Activated CD4-positive, alpha-beta T cell treated with anti-CD3 and anti-CD28 coated beads for 4 hours (primary cell): ENCODE data around the gene CBX2.

ENCODE experiments used
- DNase-seq, 2 donors: peaks; one replicate each; pipeline ENCODE4 v3.0.0-alpha.2; 2020

The CBX2 gene

GRCh38 chr17:79777894-79778503, at the start of gene CBX2:
Gene CBX2, plus strand, starts transcription at chr17:79778148. Its CDS starts 88 bp downstream, at chr17:79778236.
- DNase-seq, result peak; percentile 74 to 78

GRCh38 chr17:79728169-79728907, 49.6 kb upstream of the CBX2 start:
- DNase-seq, result peak; percentile 76 to 81

DNA sequence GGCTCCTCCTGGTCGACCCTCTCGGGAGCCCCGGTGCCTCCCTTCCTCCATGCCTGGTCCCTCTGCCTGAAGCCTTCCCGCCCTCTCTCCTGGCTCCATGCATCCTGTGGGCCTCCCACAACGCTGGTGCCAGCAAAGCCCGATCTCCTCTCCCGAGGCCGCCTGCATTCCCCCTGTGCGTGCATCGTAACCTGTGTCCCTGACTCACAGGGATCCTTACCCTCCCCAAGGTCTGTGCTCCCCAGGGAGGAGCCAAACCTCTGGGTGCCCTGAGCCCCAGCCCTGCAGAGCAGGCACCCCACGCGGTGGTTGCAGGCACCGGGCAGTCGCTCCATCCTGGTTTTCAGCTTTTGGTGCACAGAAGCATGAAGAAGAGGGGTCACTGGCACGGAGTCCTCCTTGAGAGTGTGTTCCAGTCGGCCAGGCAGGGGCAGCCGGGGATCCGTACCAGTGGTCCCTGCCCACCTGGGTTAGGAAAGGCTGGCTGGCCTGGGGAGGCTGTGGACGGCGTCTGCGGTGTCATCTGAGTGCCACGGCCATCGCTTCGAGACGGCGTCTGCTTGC, 49.0 kb upstream of the CBX2 start:
- DNase-seq, result no peak

DNA sequence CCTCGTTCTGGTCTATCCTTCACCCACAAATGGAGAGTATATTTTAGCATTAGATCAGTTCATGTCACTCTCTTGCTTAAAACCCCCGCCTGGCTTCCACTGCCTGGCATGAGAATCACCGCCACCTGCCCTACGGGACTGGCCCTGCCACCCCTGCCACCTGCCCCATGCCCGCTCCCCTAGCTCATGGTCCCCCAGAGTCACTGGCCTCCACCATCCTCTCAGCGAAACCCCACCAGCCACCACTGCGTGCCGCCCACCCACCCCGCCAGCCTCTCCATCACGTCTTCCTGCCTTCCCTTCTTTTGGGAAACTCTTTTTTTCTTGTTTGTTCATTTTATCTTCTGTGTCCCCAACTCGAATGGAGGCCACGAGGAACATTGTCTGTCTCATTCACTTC, 48.2 kb upstream of the CBX2 start:
- no peak for DNase-seq

DNA sequence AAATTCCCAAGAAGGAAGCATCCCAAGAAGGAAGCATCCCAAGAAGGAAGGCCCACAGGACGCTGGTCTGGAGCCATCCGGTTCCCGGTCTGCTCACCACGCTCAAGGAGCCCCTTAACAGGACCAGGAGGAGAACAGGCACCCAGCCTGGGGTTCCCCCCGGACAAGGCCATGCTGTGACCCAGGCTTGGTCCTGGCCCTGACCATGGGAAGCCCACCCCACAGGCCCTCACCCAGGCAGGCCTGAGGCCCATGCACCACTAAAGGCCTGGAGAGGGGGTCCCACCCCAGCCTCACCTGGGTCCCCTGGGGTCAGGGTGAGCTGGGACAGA, 47.5 kb upstream of the CBX2 start:
- DNase-seq, result no peak

DNA sequence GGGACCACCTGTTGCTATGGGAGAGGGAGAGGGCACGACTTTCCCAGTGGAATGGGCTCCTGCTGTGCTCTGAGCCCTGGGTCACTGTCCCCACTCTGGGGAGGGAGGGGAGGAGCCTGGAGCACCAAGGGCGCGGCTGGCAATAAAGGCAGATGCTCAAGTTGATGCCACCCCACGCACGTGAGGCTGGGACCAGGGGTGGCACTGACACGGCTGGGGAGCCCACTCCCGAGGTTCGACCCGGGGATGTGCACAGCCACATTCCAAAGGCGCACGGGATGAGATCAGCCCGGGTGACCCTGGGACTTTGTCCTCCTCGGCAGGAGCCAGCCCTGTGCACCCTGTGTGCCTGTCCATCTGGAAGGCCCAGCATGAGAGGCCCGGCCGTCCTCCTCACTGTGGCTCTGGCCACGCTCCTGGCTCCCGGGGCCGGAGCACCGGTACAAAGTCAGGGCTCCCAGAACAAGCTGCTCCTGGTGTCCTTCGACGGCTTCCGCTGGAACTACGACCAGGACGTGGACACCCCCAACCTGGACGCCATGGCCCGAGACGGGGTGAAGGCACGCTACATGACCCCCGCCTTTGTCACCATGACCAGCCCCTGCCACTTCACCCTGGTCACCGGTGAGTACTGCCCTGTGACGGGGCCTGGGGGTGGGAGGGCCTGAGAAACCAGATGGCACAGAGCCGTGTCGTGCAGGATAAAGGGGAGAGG, 47.0 kb upstream of the CBX2 start, which contains the start of gene ENPP7:
ENPP7 (plus strand) TSS at position 175 of the 715 bp plus-strand sequence; CDS start at position 372, 197 bp downstream.
- no peak for DNase-seq

- DNase-seq, result no peak
Measured at GRCh38 chr17:79732254-79732653, 45.7 kb upstream of the CBX2 start.

DNA sequence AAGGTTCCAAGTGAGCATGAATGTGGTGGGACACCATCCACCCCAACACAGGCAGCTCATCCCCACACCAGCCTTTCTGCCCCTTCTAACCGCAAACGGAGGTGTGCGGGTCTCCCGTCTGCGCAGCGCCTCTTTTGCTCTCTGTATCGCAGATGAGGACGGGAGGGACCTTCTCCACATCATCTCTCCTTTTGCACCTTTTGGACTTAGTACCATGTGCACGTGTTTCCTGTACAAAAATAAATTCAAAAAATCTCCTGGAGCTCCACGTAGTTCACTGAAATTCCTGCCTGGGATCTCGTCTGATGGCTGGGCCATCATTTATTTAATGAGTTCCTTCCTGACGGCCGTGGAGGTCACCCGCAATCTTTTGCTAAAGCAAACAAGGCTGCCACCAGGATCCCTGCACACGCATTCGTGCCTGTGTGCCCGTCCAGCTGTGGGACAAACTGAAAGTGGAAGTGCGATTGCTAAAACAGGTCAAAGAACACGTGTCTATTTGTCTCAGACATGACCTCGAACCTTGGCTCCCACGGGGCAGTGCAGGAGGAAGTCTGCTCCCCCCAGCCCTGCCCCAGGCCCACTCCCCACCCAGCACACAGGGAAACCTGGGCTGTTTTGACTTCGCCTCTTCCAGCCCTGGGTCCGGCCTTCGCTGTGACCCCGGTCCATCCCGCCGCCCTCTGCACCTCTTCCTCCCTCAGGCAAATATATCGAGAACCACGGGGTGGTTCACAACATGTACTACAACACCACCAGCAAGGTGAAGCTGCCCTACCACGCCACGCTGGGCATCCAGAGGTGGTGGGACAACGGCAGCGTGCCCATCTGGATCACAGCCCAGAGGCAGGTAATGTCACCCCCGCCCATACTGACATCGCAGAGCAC, 44.9 kb upstream of the CBX2 start:
- no peak for DNase-seq

DNA sequence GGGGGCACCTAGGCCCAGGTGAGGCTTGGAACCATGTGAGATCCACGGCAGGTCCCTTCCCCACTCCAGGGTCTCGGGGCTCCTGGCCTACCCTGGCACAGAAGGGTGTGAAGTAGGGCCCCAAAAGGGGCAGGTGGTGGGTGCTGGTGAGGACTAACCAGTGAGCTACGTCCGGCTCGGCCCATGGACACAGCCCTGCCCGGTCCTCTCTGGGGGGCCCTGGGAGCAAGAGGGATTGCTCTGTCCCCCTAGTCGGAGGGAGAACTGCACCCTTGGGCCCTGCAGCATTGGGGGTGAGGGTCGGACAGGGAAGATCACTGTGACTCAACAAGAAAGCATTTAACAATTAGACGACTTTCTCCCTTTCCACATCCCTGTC, 44.3 kb upstream of the CBX2 start:
- no peak for DNase-seq

GRCh38 chr17:79735096-79735495, 42.9 kb upstream of the CBX2 start:
- no peak for DNase-seq

DNA sequence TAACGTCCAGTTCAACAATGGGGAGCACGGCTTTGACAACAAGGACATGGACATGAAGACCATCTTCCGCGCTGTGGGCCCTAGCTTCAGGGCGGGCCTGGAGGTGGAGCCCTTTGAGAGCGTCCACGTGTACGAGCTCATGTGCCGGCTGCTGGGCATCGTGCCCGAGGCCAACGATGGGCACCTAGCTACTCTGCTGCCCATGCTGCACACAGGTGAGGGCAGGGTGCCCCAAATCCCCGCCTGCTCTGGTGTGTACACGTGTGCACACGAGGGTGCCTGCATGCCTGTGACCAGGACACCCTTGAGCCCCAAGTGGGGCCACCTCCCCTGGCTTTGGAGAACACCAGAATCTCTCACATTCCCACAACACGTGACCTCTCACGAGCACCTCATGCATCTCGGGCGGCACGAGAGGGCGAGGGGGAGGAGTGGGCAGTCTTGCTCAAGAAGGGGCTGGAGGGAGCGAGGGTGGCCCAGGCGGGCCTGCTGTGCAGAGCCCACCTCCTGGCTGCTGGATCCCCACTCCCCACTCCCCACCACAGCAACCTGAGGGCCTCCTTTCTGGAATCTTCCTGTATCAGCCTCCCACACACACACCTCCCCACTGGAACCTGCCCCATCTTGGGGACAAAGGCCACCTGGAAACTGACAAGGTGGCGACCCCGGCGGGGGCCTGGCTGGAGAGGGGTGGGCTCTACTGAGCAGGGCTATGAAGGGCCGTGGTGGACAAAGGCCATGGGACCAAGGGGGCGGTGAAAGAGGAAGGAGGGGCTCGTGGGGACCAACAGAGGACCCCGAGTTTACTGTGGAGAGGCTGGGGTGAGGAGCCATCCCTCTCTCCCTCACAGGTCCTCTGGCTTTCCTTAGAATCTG, 40.7 kb upstream of the CBX2 start:
- no peak for DNase-seq

DNA sequence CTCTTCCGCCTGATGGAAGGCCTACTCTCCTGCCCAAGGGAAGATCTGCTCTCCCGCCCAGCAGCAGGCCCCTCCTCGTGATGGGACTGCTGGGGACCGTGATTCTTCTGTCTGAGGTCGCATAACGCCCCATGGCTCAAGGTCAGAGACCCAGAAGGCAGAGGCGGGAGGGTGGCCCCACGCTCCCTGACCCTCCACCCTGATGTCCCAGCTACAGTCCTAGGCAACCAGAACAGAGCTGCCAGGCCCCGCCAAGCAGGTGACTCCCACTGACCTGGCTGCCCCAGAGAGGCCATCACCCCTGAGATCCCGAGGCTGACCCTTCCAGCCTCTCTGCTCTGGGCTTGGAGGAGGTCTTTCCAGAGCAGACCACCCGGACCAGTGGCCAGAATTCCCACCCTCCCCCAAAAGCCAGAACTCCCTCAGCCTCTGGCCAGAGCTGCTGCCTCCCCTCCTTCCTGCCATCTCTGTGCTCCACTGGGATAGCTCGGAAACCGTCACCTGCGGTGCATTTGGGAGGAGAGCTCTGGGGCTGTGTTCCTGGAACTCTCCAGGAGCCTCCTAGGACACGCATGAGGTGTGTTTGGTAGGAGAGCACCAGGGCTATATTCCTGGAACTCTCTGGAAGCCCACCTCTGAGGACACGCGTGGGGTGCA, 39.9 kb upstream of the CBX2 start:
- no peak for DNase-seq

GRCh38 chr17:79738643-79739042, 39.3 kb upstream of the CBX2 start:
- no peak for DNase-seq

- DNase-seq, result no peak
Measured at GRCh38 chr17:79739148-79740062, 38.5 kb upstream of the CBX2 start.

GRCh38 chr17:79740413-79740812, 37.5 kb upstream of the CBX2 start:
- no peak for DNase-seq

DNA sequence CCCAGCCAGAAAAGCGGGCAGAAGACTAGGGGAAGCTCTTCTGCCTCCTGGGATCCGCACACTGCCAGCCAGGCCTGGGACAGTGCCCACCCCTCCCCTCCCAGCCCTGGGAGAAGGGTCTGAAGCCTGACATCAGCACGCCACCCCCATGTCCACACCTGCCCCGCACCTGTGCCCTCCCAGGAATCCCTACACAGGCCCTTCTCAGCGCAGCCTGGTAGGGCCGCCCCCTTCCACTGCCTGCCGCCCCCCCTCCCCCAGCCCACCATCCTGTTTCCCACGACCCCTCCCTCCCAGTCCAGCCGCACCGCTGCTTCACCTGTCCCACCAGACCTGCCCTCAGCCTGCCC, 36.6 kb upstream of the CBX2 start:
- DNase-seq, result no peak

DNA sequence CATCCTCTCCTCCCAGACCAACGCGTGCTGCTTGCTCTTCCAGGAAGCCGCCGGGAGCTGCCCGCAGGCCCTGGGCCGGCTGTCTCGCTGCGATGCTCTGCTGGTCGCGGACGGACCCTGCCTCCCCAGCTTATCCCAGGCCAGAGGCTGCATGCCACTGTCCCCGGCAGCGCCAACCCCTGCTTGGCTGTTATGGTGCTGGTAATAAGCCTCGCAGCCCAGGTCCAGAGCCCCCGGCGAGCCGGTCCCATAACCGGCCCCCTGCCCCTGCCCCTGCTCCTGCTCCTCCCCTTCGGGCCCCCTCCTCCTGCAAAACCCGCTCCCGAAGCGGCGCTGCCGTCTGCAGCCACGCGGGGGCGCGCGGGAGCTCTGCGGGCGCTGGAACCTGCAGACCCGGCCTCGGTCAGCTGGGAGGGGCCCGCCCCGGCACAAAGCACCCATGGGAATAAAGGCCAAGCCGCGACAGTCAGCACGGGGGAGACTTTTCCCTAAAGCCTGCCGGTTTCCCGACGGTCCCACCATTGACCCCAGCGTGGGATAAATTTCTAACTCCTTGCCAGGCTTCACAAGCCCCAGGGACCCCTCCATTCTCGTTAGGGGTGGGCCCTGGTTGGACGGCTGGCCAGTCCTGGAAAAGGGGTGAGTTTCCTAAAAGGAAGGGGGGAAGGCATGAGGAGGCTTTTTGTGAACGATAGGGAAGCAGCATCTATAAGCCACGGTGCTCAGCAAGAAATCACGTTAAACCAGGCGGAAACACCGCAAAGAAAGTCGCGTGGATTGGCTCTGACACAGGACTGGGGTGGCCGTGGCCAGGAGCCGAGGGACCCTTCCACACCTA, 36.0 kb upstream of the CBX2 start:
- peak; percentile 48 to 71 for DNase-seq

DNA sequence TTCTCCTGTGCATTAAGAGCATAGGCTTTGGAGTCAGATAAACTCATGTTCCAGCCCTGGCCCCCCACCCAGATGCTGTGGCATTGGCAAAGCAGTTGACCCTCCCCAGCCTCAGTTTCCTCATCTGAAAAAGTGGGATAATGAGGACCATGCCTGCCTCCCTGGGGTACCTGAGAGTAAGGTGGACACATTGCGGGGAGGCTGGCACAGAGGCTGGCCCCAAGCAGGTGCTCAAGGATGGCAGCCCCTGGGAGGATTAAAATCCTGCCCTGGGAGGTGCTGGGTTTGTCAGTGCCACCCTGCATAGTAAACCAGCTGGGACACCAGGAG, 35.4 kb upstream of the CBX2 start:
- no peak for DNase-seq

GRCh38 chr17:79742951-79743476, 34.9 kb upstream of the CBX2 start:
- no peak for DNase-seq
